ENCODE results near the gene TAF5L. TPM values are rescaled to one million over a fixed set of nuclear protein-coding genes. Genes with fewer than 3 reads are reported as not detected.
"Not testable (repeated sequence)": the region's sequence is repeated elsewhere in the genome, so short reads cannot be mapped to it uniquely, and the experiment has no call there.

Gene TAF5L
- total and polyA plus RNA-seq, 2 of the 13 experiments (the other 11 are each of a cell fraction or from before 2014, with no cell fraction given): 10.8 to 18.2 TPM

DNA sequence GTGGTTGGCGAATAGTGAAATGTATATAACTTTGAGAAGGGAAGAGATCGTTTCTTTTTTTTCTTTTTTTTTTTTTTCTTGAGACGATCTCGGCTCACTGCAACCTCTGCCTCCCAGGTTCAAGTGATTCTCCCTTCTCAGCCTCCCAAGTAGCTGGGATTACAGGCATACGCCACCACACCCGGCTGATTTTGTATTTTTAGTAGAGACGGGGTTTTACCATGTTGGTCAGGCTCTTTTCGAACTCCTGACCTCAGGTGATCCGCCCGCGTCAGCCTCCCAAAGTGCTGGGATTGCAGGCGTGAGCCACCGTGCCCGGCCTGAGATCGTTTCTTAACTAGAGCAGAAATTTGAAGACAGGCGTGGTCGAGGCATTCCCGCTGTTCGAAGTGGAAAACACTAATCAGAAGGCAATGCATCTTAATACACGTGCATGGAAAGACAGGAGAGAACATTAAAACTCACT lies 66.6 kb downstream of the TAF5L start:
- POLR2A ChIA-PET: interaction anchor here (1.0 to 1.6 kb wide), 4 partner anchors 23 to 69 kb away, joined by 3 to 34 read pairs (median 12); partner anchors contain the start of genes NUP133, TAF5L and URB2
- Histone ChIP-seq H3K27ac (ENCODE audit: extremely low read length, insufficient read depth, low read length) (peak overlapping the region; percentile 55), H3K4me3 (replicated peaks in 1 of 3; ENCODE audit: insufficient read depth in 1 of 3, low read depth in 2 of 3, low read length in 3 of 3) (peak overlapping the region; percentile 57 to 90 (median 63); a peak in 5 of 6 replicates), H3K4me1 (ENCODE audit: insufficient read depth, low read length) (peaks cover 43% of the 10 kb centered on the region), H3K4me2 (ENCODE audit: low read depth, low read length) (peak overlapping the region; percentile 89), H3K9ac (ENCODE audit: insufficient read depth, low read depth, low read length) (peak overlapping the region; percentile 71), H2AFZ (ENCODE audit: low read length) (peak overlapping the region; percentile 60), H3K79me2 (ENCODE audit: insufficient read depth, low read length) (peaks cover 35% of the 10 kb centered on the region)
- DNase-seq (ENCODE audit: low spot score); in situ Hi-C loops (cut with HindIII; ENCODE audit: extremely low pct_ligation_motif_present, low pct_unique_long_range_greater_than_20kb); H3K9me3 ChIP-seq (ENCODE audit: low read length); CTCF ChIA-PET (ENCODE audit: low intra/inter-chr PET ratio, low total read pairs); ATAC-seq; FAIRE-seq; H4K20me1 ChIP-seq (ENCODE audit: insufficient read depth, low read length); H3K36me3 ChIP-seq (replicated peaks in 1 of 2; ENCODE audit: control insufficient read depth in 1 of 2, insufficient read depth in 2 of 2, low read length in 2 of 2); H3K27me3 ChIP-seq (ENCODE audit: control insufficient read depth in 1 of 2, insufficient read depth in 2 of 2, low read length in 2 of 2); TF ChIP-seq USF2 (IDR thresholded peaks at IDR 0.05; ENCODE audit: low read depth, low read length): not testable (repeated sequence)
- intact Hi-C loops (cut with micrococcal nuclease; ENCODE audit: unreplicated experiment): loop anchor here (1.0 to 5.0 kb wide), 2 partner anchors 52 to 67 kb away; partner anchors contain the start of genes NUP133, TAF5L and URB2
- peak; percentile 2; the same call in 1 of the 2 replicates for TF ChIP-seq ZSCAN31 (CRISPR knock-in tag; IDR thresholded peaks at IDR 0.05; ENCODE audit: low read depth)
- peak; percentile 4; the same call in 1 of the 2 replicates for TF ChIP-seq HNF1B (CRISPR knock-in tag; IDR thresholded peaks at IDR 0.05)
- TF ChIP-seq HDAC1 (CRISPR knock-in tag; IDR thresholded peaks at IDR 0.05): peak; percentile 43; the same call in 1 of the 2 replicates
- TF ChIP-seq HOXA5 (CRISPR knock-in tag; IDR thresholded peaks at IDR 0.05): 0 out of 2 replicates have a peak, but pooled peaks have one; percentile 8
- 0 out of 2 replicates have a peak, but pooled peaks have one; percentile 33 for TF ChIP-seq ZNF224 (CRISPR knock-in tag; IDR thresholded peaks at IDR 0.05)
- 0 out of 2 replicates have a peak, but pooled peaks have one; percentile 20 for TF ChIP-seq USF2 (CRISPR knock-in tag; IDR thresholded peaks at IDR 0.05; ENCODE audit: borderline replicate concordance)
- 0 out of 2 replicates have a peak, but pooled peaks have one; percentile 5 for TF ChIP-seq ZNF543 (CRISPR knock-in tag; IDR thresholded peaks at IDR 0.05)
- TF ChIP-seq CBX5 (CRISPR knock-in tag; IDR thresholded peaks at IDR 0.05; ENCODE audit: borderline replicate concordance): 0 out of 2 replicates have a peak, but pooled peaks have one; percentile 12
- 0 out of 2 replicates have a peak, but pooled peaks have one; percentile 3 for TF ChIP-seq ZNF772 (CRISPR knock-in tag; IDR thresholded peaks at IDR 0.05)
- 0 out of 2 replicates have a peak, but pooled peaks have one; percentile 7 for TF ChIP-seq ZNF343 (CRISPR knock-in tag; IDR thresholded peaks at IDR 0.05)
- peak; percentile 83; the same call in 1 of the 2 replicates for TF ChIP-seq ZNF460 (CRISPR knock-in tag; IDR thresholded peaks at IDR 0.05; ENCODE audit: borderline replicate concordance)
- 1% methylated on average over 20 of the region's 20 CpGs for WGBS (ENCODE audit: low lambda C conversion rate)
- TSS peak; percentile 50 for BruUV-seq (replicated peaks)
